Measurements from ENCODE around the gene MOGAT3.

MOGAT3 gene

GRCh38 chr7:101239191-101239950 lies 38.5 kb upstream of the MOGAT3 start:
- TF ChIP-seq CTCF (IDR thresholded peaks at IDR 0.05) = no peak

GRCh38 chr7:101238226-101239182 lies 37.7 kb upstream of the MOGAT3 start:
- Histone ChIP-seq H3K4me3 (ENCODE audit: low read depth in 1 of 2, low read length in 1 of 2) (no peak overlapping the region), H3K9me3 (no peaks in the 10 kb centered on the region), H3K36me3 (peaks cover 63% of the 10 kb centered on the region), H3K27me3 (peaks cover 29% of the 10 kb centered on the region), H3K4me1 (ENCODE audit: control insufficient read depth in 1 of 2, insufficient read depth in 1 of 2, low read depth in 1 of 2, low read length in 1 of 2) (peaks cover 28 to 30% of the 10 kb centered on the region in 2 experiments), H3K27ac (no peak overlapping the region)
- no peak for TF ChIP-seq CTCF (IDR thresholded peaks at IDR 0.05)

More at GRCh38 chr7:101239191-101239950, 38.5 kb upstream of the MOGAT3 start:
- Histone ChIP-seq H3K27ac (no peak overlapping the region), H3K9me3 (no peaks in the 10 kb centered on the region), H3K36me3 (peaks cover 57% of the 10 kb centered on the region), H3K27me3 (peaks cover 29% of the 10 kb centered on the region), H3K4me1 (ENCODE audit: control insufficient read depth in 1 of 2, insufficient read depth in 1 of 2, low read depth in 1 of 2, low read length in 1 of 2) (peaks cover 35 to 39% of the 10 kb centered on the region in 2 experiments), H3K4me3 (ENCODE audit: low read depth in 1 of 2, low read length in 1 of 2) (no peak overlapping the region)

- Histone ChIP-seq H3K27ac (no peak within 1 kb of the TSS), H3K36me3 (peaks cover 71% of the 10 kb centered on the region), H3K4me1 (ENCODE audit: control insufficient read depth in 1 of 2, insufficient read depth in 1 of 2, low read depth in 1 of 2, low read length in 1 of 2) (peaks cover 26 to 29% of the 10 kb centered on the region in 2 experiments), H3K27me3 (peaks cover 29% of the 10 kb centered on the region), H3K4me3 (ENCODE audit: low read depth in 1 of 2, low read length in 1 of 2) (no peak within 1 kb of the TSS), H3K9me3 (no peaks in the 10 kb centered on the region)
- TF ChIP-seq CTCF (IDR thresholded peaks at IDR 0.05) = no peak
These were observed 36.6 kb upstream of the MOGAT3 start, which contains the start of gene CLDN15 for GRCh38 chr7:101237206-101238067. Gene CLDN15 (minus strand): TSS chr7:101237802. CDS start chr7:101237581, 221 bp downstream.

GRCh38 chr7:101236292-101236835 lies 35.5 kb upstream of the MOGAT3 start:
- Histone ChIP-seq H3K9me3 (no peaks in the 10 kb centered on the region), H3K27me3 (peaks cover 29% of the 10 kb centered on the region), H3K27ac (no peak overlapping the region), H3K4me1 (ENCODE audit: control insufficient read depth in 1 of 2, insufficient read depth in 1 of 2, low read depth in 1 of 2, low read length in 1 of 2) (peaks cover 19 to 21% of the 10 kb centered on the region in 2 experiments), H3K36me3 (peaks cover 81% of the 10 kb centered on the region), H3K4me3 (ENCODE audit: low read depth in 1 of 2, low read length in 1 of 2) (no peak overlapping the region)
- TF ChIP-seq CTCF (IDR thresholded peaks at IDR 0.05) = no peak
